Dedifferentiated amniotic fluid mesenchymal stem cell (primary cell): Measurements from ENCODE around the gene ZFYVE1.
"Not testable (repeated sequence)": the region's sequence is repeated elsewhere in the genome, so short reads cannot be mapped to it uniquely, and the experiment has no call there.

Experiments
- DNase-seq: peaks from one replicate; pipeline ENCODE4 v3.0.0-alpha.2; 2016; ENCODE audit errors: extremely low spot score

ZFYVE1 gene

DNA sequence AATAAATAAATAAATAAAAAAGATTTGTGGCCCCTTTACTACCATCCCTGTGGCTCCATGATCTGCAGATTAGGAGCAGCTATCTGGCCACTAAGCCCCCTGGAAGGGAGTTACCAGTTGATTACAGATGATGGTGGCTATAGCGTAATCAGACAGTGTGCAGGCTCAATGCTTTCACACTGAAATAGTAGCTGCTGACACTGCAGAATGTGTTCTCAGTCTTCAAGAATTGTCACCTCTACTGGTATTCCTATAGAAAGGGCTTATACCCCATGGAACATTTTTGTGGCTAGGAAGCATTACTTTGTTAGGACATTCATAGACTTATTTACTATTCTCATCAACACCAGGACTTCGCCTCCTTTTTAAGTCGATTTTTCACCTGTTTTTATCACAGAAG lies 69.7 kb downstream of the ZFYVE1 start:
- DNase-seq: no peak

DNA sequence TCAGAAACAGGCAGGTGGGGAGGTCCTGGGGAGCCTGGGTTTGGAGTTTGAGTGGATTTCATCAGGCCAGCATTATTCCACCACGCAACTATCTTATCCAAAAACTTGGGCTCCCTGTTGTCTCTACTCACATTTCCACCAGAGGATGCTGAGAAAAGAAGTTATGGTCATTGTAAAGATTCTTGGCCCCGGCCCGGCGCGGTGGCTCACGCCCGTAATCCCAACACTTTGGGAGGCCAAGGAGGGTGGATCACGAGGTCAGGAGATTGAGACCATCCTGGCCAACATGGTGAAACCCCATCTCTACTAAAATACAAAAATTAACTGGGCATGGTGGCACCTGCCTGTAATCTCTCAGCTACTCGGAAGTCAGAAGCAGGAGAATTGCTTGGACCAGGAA lies 70.2 kb downstream of the ZFYVE1 start:
- not testable (repeated sequence) for DNase-seq

DNA sequence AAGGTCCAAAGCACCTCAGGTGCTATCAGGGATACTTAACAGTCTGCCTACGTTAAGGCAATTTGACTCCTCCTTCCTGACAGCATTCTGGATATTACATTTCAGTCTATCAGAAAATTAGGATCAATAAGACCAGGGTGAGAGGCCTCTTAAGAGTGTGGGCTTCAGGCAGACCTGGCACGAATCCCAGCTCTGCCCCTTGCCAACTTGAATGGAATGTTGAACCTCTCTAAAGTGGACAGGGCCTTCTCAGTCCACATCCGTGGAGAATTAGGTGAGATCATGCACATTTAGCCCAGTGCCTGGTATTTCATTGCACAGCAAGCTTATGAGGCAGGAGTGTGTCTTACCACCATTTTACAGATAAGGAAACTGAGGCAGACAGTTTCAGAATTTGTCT lies 74.7 kb downstream of the ZFYVE1 start:
- DNase-seq: no peak

DNA sequence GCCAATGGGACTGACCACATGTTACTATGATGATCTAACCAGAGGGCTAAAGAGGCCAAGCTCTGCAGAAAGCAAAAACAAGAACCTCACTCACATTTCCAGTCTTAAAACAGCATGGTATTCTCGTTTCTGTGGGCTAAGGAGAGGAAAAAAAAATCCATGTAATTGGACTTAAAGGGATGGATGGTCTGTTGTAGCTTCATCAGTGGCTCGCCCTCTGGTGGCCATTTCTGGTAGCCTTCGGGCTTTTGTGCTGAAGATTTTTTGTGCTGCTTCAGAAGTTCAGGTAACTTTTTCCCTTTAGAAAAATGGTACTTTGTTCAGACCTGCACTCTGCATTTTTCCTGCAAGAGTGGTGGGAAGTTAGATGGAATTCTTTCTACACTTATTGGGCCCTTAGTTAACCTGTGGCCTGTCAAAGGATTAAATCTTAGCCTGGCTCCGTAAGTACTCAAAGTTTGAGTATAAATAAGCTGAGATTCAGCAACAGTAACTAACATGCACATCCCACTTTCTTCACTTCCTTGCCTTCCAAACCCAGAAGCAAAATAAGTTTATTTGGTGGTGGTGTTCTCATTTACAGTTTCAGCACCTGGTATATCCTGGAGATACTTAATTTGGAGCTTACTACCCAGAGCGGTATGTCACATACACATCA lies 78.3 kb downstream of the ZFYVE1 start:
- peak; percentile 51 for DNase-seq

DNA sequence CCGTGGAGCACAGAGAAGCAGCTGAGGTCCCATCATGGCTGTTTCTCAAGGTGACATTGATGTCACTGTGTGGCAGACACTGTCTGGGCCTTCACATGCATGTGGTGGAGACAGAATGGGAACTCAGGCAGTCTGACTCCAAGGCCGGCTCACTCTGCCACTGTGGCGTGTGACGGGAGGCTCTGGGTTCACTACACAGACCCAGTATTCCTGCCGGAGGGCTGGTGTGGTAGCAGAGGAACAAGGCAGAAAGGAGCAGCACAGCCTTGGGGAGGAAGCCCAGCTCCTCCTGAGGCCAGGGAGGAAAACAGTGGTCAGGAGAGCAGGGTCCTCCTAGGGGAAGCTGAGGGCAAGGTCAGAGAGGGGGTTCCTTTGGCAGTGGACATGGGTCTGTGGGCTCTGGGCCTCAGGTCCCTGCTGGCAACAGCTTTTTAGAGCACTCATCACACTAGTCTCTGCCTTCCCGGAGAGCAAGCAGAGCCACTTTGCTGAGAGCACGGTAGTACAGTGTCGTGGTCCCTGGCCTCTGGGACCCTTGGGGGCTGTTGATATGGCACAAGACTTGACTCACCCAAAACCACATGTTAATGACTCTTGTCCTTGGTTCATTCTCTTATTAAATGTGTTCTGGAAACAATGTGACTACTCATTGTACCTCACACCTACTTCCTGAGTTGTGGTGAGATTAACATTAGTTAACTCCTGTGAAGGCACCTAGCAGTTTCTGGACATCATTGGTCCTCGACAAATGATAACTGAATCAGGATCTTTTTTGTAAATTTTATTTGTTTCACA lies 79.3 kb downstream of the ZFYVE1 start:
- no peak for DNase-seq

DNA sequence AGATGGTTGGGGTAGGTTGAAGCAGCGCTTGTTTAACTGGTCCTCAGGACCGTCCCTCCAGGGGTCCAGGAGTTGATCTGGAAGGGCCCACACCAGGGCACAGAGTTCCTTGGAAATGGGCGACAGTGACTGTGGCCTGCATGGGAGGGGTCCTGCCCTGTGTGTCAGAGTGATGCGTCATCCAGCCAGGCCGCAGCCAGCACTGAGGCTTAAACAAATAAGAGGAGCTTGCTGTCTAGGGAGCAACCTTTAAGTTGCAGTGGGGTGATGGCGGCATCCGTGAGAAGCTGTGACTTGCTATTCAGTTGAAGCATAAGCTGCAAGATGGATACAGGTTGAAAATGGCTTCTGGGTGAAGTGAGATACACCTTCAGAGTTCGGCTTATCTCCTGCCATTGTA lies 80.4 kb downstream of the ZFYVE1 start:
- no peak for DNase-seq

DNA sequence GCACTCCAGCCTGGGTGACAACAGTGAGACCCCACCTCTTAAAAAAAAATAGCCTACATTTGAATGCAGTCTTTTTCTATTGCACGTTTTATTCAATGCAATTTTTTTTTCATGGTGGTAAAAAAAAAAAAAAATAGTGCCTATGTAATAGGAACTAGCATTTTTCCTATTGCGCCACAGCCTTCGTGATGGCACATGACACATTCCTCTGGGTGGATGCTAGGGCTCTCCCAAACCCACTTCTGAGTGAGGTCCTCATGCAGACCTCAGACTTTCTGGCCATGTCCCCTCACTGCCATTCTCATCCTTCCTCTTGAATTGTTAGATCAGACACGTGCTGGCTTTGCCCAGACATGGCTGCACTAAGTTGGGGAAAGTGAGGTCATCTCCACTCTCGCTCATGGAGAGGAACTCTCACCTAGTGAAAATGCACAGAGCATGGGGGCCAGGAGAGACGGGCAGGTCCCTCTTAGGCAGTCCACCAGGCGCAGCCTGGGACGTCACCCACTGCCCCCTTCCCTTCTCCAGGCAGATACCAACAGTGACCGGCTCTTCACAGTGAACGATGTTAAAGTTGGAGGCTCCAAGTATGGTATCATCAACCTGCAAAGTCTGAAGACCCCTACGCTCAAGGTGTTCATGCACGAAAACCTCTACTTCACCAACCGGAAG lies 81.4 kb downstream of the ZFYVE1 start:
- no peak for DNase-seq

DNA sequence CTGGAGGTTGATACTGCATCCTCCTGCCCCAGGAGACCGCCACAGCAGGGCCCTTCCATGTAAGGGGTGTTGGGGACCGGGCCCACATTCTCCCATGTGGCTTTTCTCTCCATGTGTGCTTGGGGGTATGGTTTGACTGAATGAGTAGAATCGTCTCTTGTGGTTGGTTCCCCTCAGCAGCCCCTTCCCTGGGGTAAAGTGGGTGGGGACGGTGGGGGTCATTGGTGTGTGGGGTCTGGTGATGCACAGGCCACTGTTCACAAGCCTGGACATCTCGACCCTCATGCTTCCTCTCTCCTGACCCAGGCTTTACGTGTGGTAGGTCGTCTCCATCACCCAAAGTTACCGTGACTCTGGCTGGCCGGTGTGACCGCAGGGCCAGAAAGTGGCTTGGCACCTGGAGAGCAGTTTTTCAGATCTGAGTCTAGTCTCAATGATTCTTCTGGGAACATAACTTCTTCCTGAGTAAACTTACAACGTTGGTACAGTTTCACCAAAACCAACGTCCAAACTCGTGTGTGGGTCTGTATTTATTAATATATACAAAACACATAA lies 83.0 kb downstream of the ZFYVE1 start:
- no peak for DNase-seq

DNA sequence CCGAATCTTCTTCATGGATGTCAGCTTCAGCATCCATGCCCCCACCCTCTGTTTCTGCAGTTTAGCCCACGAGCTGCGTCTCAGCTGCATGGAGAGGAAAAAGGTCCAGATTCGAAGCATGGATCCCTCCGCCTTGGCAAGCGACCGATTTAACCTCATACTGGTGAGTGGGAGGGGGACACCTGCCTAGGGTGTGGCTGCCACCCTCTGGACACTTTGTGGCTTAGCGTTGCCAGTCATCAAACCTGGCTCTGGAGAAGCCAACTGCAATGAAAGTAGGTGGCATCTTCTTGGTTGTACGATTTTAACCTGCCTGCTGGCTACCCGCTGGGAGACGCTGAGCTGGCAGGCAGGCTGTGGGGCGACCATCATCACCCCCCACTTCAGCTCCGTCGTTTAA lies 84.0 kb downstream of the ZFYVE1 start:
- no peak for DNase-seq

DNA sequence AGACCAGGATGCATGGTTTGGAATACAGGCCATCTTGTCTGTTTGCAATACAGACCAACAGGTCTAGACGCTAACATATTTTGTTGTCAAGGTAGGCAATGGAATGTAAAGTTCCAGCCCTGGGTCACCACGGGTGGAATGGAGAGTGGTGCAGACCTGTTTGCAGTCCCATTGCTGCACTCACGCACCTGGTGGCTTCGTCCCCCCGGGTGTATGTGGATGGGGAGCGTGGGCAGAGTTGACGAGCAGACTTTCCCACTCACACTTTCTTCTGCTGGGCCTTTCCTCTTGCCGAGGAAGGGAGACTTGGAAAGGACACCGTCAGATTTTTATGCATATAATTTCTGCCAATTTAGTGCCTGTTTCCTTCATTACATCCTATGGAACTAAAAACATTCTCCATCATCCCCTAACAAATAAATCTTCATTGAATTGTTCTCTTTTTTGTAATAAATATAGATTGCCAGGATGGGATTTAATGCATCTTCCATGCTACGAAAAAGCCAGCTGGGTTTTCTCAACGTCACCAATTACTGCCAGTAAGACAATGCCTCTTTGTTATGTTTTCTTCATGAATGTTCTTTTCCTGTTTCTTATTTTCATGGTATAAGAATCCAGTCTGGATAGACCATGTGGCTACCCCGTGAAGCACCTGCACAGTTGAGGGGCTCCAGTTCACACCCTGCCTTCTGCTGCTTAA lies 85.5 kb downstream of the ZFYVE1 start:
- DNase-seq: no peak

DNA sequence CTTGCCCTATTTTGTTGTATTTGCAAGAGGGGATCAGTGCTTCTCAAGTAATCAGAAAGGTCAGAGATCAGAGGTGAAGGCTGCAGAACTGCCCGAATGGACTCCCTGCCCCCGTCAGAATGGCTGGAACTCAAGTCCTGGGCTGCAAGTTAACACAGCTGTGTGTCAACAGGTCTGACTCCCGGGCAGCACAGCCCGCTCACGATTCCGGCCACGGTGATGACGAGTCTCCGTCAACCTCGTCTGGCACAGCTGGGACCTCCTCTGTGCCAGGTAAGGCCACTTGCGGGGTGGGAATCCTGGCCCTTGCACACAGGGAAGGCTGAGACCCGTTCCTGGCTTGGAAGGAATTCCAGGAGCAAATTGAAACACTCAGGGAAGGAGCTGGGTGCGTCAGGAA lies 87.3 kb downstream of the ZFYVE1 start:
- DNase-seq: no peak

DNA sequence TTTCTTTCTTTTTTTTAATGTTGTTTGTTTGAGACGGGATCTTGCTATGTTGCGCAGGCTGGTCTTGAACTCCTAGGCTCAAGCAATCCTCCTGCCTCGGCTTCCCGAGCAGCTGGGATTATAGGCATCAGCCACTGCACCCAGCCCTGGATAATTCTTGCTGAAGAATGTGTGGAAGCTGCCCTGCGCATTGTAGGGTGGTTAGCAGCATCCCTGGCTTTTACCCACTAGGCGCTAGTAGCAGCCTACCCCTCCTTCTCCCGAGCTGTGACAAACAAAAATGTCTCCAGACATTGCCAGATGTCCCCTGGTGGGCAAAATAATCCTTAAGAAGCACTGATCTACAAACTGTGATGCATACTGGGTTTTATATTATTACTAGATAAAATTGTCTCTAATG lies 94.0 kb downstream of the ZFYVE1 start:
- no peak for DNase-seq

DNA sequence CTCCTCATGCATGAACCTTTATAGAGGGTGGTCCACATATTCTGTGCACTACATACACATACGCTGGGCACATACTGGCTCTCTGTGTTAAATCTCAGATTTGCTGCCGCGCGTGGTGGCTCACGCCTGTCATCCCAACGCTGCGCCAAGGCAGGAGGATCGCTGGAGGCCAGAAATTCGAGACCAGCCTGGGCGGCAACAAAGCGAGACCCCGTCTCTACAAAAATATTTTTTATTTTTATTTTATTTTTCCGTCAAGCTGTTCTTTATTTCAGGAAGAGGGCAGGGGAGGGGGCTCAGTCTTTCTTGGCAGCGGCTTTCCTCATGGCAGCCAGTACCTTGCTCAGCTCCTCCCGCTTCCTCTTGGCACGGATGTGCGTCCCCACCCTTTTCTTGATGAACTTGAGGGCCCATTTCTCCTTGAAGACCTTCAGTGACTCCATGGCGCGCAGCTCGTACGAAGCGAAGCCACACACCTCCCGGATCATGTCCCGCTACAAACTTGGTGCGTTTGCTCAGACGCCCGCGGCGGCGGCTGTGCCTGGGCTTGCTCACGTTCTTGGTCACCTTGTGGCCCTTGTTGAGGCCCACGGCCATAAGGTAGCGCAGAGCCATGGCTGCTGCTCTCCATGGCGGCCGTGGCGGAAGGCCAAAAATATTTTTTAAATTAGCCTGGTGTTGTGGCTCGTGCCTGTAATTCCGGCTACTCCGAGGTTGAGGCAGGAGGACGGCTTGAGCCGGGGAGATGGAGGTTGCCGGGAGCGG lies 97.4 kb downstream of the ZFYVE1 start:
- DNase-seq: no peak

DNA sequence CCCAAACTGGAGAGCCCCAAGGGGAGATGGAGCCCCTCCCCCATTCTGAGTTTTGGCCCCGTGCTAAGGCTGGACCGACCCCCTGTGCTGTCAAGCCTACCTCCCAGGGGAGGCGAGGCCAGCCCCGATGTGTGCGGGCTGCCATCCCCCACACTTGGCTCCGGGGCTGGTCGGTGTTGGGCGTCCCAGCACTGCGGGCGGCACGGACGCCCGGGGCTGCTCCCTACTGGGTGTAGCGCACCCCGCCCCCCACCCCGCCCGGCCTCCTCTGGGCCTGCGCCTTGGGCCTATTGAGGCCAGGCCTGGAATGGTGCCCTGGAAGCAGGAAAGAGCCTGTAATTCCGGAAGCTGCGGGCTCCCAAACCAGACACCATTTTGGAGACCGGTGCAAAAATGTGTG lies 98.0 kb downstream of the ZFYVE1 start:
- DNase-seq: no peak

DNA sequence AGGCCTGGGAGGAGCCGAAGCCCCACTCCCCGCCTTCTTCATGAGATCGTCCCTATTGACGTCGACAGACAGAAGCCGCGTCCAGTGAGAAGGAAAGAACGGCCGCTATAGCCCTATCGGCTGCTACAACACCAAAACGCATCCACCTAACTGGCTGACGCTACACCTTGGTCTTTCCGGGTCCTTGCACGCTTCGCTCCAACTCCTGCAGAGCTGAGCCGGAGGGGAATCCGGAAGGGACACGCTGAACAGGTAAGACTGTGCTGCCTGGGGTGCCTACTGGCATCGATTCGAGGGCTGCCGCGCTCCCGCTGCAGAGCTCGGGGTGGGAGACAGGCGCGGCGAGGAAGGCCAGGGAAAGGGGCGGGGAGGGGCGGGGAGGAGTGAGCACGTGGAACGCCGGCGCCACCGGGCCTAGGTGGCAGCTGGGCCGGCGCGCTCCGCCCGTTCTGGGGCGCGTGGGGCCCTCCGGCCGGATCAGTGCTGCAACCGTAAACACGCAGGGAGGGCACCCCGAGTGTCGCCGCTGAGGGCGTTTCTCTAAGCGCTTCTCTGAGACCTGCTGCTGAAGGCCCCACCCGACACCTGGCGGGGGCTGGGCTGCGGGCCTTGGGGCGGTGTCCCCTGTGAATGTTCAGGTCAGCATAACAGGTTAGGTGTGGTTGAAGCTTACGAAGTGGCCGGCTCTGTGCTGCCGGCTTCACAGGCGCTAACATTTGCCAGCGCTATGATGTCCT lies 100.4 kb downstream of the ZFYVE1 start, which contains the start of gene DCAF4:
DCAF4 (plus strand) TSS at position 173 of the 737 bp plus-strand sequence. CDS start 11,515 bp downstream, outside the sequence.
- DNase-seq: peak; percentile 99

DNA sequence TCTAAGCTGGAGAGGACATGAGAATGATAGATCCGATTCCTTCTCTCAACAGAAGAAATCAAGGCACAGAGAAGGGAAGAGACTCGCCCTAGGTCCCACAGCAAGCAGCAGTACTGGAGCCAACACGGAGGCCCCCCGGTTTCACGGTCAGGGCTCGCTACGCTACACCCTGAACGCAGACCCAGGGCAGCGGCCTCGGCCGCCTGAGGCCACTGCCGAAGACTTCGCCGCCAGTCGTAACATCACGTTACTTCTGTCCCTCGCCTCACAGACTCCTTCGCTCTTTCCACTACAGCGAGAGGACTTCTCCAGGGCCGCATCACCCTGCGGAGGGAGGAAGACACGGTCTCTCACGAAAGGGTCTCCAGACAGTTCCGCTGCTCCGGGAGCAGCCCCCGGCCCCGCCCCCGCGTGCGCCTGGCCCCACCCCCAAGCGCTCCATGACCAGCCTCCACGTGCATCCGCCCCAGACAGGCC lies 101.1 kb downstream of the ZFYVE1 start:
- DNase-seq: no peak

DNA sequence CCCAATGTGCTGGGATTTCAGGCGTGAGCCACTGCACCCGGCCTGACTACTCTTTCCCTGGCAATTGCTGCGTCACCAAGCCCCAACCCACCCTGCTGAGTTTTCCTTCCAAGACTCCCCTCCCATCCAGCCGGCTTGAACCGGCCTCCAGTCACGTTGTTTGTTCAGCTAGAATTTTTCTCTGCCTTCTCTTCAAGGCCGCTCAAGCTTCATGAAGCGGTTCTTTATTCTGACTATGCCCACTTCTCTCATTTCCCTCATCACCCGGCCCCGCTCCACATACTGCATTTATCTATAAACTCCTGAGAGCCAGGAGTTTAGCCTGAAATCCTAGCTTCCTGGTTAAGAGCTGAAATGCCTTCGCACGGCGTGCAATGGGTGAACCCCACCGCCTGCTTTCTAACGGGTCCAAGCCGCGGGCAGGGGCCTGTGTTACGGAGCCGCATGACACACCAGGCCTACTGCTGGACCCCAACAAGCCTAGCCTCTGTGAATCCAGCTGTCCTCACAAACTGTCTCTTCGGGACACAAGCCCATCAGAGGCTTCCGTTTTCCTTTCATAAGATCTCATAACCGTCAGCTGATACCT lies 101.6 kb downstream of the ZFYVE1 start:
- DNase-seq: no peak

DNA sequence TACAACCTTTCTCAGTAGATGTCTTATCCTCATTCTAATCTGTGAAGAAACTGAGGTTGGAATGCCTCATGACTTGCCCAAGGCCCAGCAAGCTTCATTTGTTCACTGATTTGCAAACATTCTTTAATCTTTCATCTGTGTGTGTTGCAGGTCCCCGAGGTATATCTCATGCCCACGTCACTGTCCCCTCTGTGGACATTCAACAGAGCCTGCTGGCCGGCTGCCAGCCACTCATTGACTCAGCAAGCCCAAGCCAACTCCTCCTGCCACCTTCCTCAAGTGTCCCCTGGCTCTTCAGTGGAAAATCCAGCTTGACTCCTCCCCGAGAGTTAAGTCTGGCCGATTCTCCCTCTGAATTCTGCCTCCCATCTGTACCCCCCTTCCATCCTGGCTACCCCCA lies 102.6 kb downstream of the ZFYVE1 start:
- no peak for DNase-seq

DNA sequence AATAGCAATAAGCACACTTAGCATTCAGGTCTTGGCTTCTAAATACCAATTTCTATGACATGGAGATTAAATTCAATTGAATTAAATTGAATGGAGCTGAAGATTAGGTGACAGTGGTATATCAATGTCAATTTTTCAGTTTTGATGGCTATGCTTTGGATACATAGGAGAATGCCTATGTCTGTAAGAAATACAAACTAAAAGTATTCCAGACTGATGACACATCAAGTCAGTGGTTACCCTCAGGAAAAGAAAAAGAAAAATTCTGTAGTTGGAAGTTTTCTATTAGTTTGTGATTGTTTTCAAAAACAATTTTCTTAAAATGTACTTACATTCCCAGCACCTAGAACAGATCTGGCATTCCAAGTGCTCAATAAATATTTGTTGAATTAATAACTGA lies 105.5 kb downstream of the ZFYVE1 start:
- no peak for DNase-seq

DNA sequence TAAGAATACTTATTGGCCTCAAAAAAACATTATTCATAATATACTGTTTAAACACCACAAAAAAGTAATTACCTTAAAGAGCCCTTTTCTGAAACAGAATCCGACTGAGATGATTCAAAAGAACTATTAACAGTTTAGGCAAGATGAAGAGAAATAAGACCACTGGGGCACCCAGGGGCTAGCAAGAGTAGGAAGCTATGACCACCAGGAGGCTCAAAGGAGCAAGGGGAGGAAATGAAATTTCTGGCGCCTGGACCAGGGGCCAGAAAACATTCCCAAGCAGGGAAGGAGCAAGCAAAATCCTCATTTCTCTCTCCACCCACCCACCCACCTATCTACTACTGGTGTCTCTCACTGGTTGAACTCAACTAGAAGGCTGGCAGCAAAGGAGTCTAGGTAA lies 106.9 kb downstream of the ZFYVE1 start:
- DNase-seq: no peak
